Motor neuron (in vitro differentiated cells): ENCODE results near the gene FAM217A. TPM values are rescaled to one million over a fixed set of nuclear protein-coding genes. Genes with fewer than 3 reads are reported as not detected.
"Not testable (repeated sequence)": the region's sequence is repeated elsewhere in the genome, so short reads cannot be mapped to it uniquely, and the experiment has no call there.

ENCODE experiments used
- ATAC-seq, 8 experiments: fragments of 200-7000 bp; cut with Tn5 transposase; replicated peaks in 6 of 8; 2 replicates each; pipeline ENCODE4 v1.8.0; 2021; ENCODE audit warnings: mild to moderate bottlenecking in 8 of 8, moderate library complexity in 8 of 8
- H3K27ac ChIP-seq, 2 donors: fragments of 250-450 bp; sonication (Bioruptor Pico); 2 replicates each; pipeline ENCODE4 v1.9.0; 2021; ENCODE audit warnings: antibody characterized with exemption in 2 of 2, mild to moderate bottlenecking in 2 of 2, moderate library complexity in 1 of 2
- H3K4me1 ChIP-seq, 2 donors: fragments of 250-450 bp; sonication (Bioruptor Pico); replicated peaks in 1 of 2; 2 replicates each; pipeline ENCODE4 v1.6.1; 2021; ENCODE audit warnings: antibody characterized with exemption in 2 of 2, mild to moderate bottlenecking in 2 of 2, moderate library complexity in 1 of 2
- H3K4me3 ChIP-seq, 5 donors: fragments of 250-450 bp; sonication (Bioruptor Pico); 2 replicates each; pipeline ENCODE4 v1.9.0; 2021; ENCODE audit warnings: antibody characterized with exemption in 5 of 5, mild to moderate bottlenecking in 5 of 5, moderate library complexity in 4 of 5
- WGBS, 10 experiments: fragments of 450-650 bp; shearing (Covaris generic); methylation state at CpG; one replicate each; pipeline ENCODE4 v1.0.0; 2022; 5-methylcytosine and 5-hydroxymethylcytosine counted together
- in situ Hi-C, 9 experiments: fragments of 400-800 bp; cut with MboI; loops; one replicate each; pipeline ENCODE4 v1.15.0; 2021; ENCODE audit warnings: low sequenced_read_pairs in 9 of 9, low pct_unique_long_range_greater_than_20kb in 2 of 9; ENCODE audit not compliant: unreplicated experiment in 9 of 9
- total RNA-seq, 8 experiments: library from RNA; unstranded; fragments of 300-600 nt; gene quantifications; 2 replicates each; pipeline versions ENCODE4 v1.2.3 to v1.2.4, GENCODE V29; 2022

The FAM217A gene
- total RNA-seq, 8 experiments from 2014 or later = 0.09 to 2.2 (median 0.20) TPM; not detected in 1

DNA sequence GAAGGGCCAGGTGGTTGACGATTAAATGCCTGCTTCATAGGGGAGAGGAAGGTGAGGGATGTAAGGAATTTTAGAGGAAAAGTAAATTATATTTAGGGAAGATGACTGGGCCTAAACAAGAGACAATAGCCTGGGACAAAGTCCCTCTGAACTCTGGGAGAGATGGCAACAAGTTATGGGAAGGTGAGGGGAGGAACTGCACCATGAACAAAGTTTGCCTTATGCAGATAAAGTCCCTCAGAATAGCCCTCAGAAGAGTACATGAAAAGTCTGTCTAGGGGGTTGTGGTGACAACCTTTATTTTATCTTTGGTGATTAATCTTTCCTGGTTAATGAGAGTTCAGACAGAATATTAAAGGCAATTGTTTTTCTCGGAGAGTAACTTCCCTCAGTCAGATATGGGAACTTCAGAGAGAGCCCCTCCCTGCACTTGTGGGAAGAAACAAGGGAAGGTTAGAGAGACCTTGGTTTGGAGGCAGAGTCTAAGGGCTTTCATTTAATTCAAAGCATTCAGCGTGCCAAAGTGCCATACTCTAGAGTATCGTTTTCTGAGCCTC lies 27.1 kb upstream of the FAM217A start:
- WGBS, 10 experiments = 53 to 89% (median 76%) methylated on average over 1 to 4 of the region's 4 CpGs
- no peak overlapping the region for H3K27ac ChIP-seq
- in situ Hi-C loops = no loop called here
- no peak for ATAC-seq
- H3K4me3 ChIP-seq = no peak overlapping the region
- H3K4me1 ChIP-seq = no peaks in the 10 kb centered on the region

DNA sequence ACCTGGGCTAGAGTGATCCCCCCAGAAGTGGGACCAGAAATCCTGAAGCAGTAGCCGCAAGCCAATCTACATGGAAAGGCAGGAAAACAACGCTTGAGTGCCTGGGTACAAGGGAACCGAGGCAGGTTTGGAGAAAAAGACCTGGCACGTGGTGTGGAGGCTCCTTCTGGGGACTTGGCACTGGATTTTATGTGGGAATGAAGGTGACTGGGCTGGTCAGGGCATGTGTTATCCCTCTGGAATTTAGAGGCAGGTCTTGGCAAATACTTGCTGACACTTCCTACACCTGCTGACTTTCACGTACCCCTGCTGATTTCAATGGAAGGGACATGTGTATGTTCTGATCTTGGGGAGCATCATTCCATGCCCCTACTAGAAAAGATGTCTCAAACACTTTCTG lies 25.0 kb upstream of the FAM217A start:
- Histone ChIP-seq H3K27ac (no peak overlapping the region), H3K4me3 (no peak overlapping the region), H3K4me1 (no peaks in the 10 kb centered on the region)
- no peak for ATAC-seq
- in situ Hi-C loops = no loop called here
- 60 to 93% (median 85%) methylated on average over 1 to 3 of the region's 5 CpGs; no CpG with 5 or more reads in 4 of the 10 experiments for WGBS, 10 experiments

DNA sequence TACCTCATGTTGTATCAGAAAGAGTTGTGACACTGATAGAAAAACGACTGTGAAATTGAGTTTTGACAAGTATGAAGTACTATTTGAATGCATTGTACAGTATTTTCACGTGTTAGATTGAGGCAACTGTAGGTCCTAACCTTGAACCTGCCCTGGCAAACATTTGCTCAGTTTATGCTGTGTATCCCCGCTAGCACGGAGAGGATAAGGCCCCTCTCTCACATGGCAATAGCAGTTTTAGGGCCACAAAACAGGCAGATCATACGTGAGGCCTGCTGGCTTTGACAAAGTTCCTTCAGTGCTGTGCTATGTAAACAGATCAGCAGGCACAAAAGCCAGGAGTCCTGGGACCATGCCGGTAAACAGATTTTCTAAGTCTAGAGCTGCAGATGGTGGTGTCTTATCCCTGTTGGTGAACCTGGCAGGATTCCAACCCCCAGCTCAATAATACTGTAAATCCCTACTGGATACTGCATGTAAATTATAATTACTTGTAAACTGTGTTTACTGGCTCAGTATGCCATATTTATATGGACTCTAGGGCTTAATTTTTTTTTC lies 23.8 kb upstream of the FAM217A start:
- 48 to 80% (median 68%) methylated on average over 2 to 6 of the region's 6 CpGs for WGBS, 10 experiments
- in situ Hi-C loops = no loop called here
- Histone ChIP-seq H3K4me3 (no peak overlapping the region), H3K27ac (no peak overlapping the region), H3K4me1 (no peaks in the 10 kb centered on the region)
- ATAC-seq = peak in 2 of 8 experiments; percentile 50 to 86

DNA sequence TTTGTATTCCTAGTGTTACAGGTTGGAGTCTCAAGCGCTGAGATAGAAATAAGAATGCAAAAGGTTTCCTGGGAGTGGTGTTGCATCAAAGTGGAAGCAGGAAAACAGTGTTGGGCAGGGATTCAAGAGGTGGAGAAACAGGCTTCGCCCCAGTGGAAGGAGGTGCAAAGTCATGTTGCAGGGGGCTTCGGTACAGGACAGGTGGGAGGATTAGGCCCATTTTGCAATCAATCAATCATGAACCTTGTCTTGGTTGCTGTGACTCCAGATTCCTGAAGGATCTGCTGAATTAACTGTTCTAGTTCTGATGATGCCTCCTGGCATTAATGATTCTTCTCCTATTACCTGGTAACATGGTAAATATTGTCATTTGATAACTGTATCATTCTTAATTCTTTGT lies 22.4 kb upstream of the FAM217A start:
- ATAC-seq = no peak
- no peaks in the 10 kb centered on the region for H3K4me1 ChIP-seq
- no peak overlapping the region for H3K27ac ChIP-seq
- in situ Hi-C loops = no loop called here
- 17 to 90% (median 78%) methylated on average over 1 to 3 of the region's 3 CpGs; no CpG with 5 or more reads in 1 of the 10 experiments for WGBS, 10 experiments
- H3K4me3 ChIP-seq = no peak overlapping the region

DNA sequence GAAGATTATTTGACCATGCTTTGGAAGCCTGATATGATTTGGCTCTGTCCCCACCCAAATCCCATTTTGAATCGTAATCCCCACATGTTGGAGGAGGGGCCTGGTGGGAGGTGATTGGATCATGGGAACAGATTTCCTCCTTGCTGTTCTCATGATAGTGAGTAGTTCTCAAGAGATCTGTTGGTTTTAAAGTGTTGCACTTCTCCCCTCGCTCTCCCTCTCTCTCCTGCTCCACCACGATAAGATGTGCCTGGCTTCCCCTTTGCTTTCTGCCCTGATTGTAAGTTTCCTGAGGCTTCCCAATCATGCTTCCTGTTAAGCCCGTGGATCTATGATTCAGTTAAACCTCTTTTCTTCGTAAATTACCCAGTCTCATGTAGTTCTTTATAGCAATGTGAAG lies 21.7 kb upstream of the FAM217A start:
- Histone ChIP-seq H3K4me1 (no peaks in the 10 kb centered on the region), H3K27ac (no peak overlapping the region), H3K4me3 (no peak overlapping the region)
- WGBS, 10 experiments = 37 to 100% (median 78%) methylated on average over 1 to 5 of the region's 5 CpGs; no CpG with 5 or more reads in 1 of the 10 experiments
- no peak for ATAC-seq
- in situ Hi-C loops = no loop called here

DNA sequence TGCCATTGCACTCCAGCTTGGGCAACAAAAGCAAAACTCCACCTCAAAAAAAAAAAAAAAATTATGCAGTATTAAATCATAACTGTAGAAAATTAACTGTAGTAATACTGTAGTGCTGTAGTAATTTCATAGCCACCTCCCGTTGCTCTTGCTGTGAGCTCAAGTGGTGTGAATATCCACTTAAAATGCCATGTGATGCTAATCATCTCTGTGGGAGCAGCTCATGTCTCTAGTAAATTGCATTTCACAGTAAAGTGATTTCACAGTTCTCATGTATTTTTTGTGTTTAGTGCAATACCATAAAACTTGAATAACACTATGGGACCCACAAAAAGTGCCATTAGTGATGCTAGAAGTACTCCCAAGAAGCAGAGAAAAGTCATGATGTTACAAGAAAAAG lies 14.4 kb upstream of the FAM217A start:
- WGBS, 10 experiments = 0 to 80% (median 33%) methylated on average over 1 of the region's 1 CpG; no CpG with 5 or more reads in 3 of the 10 experiments
- no peaks in the 10 kb centered on the region for H3K4me1 ChIP-seq
- H3K27ac ChIP-seq = no peak overlapping the region
- in situ Hi-C loops = no loop called here
- ATAC-seq = no peak
- H3K4me3 ChIP-seq = no peak overlapping the region

DNA sequence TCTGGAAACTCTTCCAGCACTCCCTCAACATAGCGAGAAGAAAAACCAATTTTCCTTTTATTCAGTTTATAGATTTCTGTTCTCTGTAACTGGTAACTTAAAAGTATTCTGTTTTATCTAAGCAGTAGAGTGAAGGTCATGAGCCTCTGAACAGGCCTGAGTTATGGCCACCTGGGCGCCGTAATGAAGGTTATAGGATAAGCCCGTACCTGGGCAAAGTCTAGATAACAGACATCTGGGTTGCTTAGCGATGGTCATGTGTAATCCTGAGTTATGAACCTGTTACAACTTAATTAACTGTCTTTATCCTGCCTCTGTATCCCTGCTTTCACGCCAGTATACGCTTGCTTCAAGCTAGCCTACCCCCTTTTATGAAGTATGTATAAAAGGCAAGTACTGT lies 13.0 kb upstream of the FAM217A start:
- no peaks in the 10 kb centered on the region for H3K4me1 ChIP-seq
- in situ Hi-C loops = no loop called here
- H3K4me3 ChIP-seq = no peak overlapping the region
- no peak for ATAC-seq
- H3K27ac ChIP-seq = no peak overlapping the region
- 70 to 100% (median 90%) methylated on average over 1 to 7 of the region's 7 CpGs for WGBS, 10 experiments

DNA sequence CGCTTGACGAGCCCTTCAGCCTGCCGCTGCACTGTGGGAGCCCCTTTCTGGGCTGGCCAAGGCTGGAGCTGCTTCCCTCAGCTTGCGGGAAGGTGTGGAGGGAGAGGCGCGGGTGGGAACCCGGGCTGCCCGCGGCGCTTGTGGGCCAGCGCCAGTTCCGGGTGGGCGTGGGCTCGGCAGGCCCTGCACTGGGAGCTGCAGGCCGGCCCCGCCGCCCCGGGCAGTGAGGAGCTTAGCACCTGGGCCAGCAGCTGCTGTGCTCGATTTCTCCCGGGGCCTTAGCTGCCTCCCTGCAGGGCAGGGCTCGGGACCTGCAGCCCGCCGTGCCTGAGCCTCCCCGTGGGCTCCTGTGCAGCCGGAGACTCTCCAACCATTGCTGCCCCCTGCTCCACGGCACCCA lies 11.1 kb upstream of the FAM217A start:
- H3K4me3 ChIP-seq, in situ Hi-C loops: not testable (repeated sequence)
- WGBS, 10 experiments = 70 to 96% (median 90%) methylated on average over 2 to 7 of the region's 26 CpGs; no CpG with 5 or more reads in 6 of the 10 experiments

DNA sequence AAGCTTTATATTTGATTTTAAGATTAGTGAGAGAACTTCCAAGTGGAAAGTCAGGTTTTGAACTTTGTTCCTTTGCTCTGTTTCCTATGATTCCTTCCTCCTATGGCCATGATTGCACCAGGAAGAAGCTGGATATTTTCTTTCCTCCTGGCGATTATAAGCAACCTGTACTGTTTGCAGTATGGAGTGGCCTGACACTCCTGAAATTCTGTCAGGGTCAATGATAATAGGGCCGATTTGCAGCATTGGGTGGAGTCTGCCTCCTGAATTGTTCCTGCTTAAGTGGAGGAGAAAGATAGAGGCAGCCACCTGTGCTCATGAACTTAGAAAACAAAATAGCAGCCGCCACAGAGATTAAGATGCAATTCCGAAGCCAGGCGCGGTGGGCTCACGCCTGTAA lies 9.8 kb upstream of the FAM217A start:
- WGBS, 10 experiments = 50 to 94% (median 86%) methylated on average over 1 to 6 of the region's 7 CpGs; no CpG with 5 or more reads in 3 of the 10 experiments
- ATAC-seq = no peak

More for the DNA sequence above, 11.1 kb upstream of the FAM217A start:
- H3K27ac ChIP-seq, H3K4me1 ChIP-seq, ATAC-seq: not testable (repeated sequence)

DNA sequence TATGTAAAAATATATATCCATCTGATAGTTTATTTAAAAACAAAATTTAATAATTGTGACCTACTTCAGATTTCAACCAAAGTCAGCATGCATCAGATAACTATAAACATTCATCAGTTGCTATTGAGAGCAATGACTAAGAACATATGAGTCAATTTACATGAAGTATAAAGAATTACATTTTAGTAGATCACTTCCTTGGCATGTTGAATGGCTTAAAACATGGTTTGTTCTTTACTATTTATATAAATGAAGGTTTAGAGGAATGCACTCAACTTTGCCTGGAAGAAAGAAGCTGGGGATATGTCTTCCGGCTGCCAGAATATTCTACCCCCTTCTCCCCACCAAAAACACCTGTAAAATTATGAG lies 6.4 kb upstream of the FAM217A start:
- Histone ChIP-seq H3K4me3 (no peak overlapping the region), H3K27ac (no peak overlapping the region), H3K4me1 (peaks cover 0 to 2% of the 10 kb centered on the region in 2 donors)
- in situ Hi-C loops = no loop called here
- WGBS, 10 experiments = 0 to 100% (median 88%) methylated on average over 1 of the region's 1 CpG; no CpG with 5 or more reads in 2 of the 10 experiments
- no peak for ATAC-seq

More for the DNA sequence above, 9.8 kb upstream of the FAM217A start:
- in situ Hi-C loops = no loop called here
- no peak overlapping the region for H3K27ac ChIP-seq
- peaks cover 0 to 2% of the 10 kb centered on the region in 2 donors for H3K4me1 ChIP-seq
- H3K4me3 ChIP-seq = no peak overlapping the region

DNA sequence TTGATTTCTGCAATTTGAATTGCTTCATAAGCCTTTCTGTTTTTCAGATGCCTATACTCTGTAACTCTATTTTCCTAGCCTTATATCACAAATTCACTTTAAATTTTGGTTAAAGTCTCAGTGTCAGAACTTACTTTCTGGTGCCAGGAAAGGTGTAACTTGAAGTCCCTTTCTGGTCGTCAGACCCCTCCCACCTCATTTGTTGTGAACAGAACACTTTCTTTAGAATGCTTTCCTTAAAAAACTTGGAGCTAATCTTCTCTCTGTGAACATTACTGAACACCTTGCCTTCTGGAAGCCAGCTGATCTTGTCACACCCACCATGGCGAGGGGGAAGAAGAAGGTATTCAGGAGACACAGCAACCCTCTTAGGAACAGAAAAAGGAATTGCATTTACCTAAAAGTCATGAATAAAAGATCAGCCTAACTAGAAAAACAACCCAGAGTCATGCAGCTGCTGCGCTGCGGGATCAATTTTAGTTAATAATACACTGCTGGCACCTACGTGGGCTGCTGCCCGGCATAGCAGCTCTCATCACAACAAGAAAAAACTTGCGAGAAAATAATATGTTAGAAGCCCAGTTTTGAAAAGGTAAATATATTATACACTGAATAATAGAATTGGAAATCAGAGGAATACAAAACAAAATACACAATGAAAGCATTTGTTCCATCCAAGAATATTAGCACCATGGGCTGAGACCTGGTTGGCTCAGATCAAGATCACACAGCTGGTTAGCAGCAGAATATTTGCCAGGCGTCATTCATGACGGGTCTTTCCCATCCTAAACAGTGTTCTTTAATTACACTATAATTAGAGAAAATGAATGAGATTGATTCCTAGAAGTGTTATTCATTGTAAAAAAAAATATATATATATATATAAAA lies 5.8 kb upstream of the FAM217A start:
- H3K4me3 ChIP-seq = no peak overlapping the region

DNA sequence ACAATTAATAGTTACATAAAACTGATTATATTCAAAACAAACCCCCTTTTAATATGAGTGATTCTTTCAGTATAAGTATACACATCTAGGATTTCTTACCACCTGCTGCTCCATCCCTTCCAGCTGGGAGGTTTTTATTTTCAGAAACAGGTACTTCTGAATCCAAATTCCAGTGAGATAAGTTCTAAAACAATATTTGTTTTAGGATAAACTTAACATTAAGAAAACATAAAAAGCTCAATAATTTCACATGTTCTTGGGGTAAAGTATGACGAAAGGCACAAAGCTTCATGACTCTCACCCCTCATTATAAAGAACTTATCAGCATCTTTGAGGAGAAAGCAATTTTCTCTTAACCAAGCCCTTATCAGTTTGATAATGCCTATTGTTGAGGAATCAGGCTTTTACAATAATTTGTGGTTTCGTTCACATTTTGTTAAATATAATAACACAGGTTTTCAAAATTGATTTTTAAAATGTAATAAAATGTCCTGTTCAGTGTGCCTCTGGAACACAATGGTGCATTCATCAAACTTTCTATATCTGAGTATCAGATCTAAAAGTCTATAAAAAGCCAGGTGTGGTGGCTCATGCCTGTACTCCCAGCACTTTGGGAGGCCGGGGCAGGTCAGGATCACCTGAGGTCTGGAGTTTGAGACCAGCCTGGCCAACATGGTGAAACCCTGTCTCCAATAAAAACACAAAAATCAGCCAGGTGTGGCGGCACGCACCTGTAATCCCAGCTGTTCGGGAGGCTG lies 4.3 kb downstream of the FAM217A start:
- Histone ChIP-seq H3K27ac (no peak overlapping the region), H3K4me3 (no peak overlapping the region), H3K4me1 (no peaks in the 10 kb centered on the region)
- in situ Hi-C loops = loop anchor here in 1 of 9 experiments (25.0 kb wide), 1 partner anchor 88 kb away; no protein-coding TSS in a partner anchor
- 20 to 93% (median 73%) methylated on average over 1 to 6 of the region's 6 CpGs; no CpG with 5 or more reads in 1 of the 10 experiments for WGBS, 10 experiments
- no peak for ATAC-seq

More for the DNA sequence above, 5.8 kb upstream of the FAM217A start:
- WGBS, 10 experiments = 33 to 77% (median 48%) methylated on average over 2 to 9 of the region's 9 CpGs
- Histone ChIP-seq H3K27ac (no peak overlapping the region), H3K4me1 (peaks cover 0 to 2% of the 10 kb centered on the region in 2 donors)
- in situ Hi-C loops = no loop called here
- no peak for ATAC-seq
